NCI-H82 treated with DMSO at 0.1 percent for 48 hours (cell line): Measurements from ENCODE around the gene CD99L2.

Experiments used
- DNase-seq: peaks from one replicate; lab custom pipeline; 2025; ENCODE audit not compliant: unreplicated experiment; lab: John Stamatoyannopoulos, UW

CD99L2 gene

DNA sequence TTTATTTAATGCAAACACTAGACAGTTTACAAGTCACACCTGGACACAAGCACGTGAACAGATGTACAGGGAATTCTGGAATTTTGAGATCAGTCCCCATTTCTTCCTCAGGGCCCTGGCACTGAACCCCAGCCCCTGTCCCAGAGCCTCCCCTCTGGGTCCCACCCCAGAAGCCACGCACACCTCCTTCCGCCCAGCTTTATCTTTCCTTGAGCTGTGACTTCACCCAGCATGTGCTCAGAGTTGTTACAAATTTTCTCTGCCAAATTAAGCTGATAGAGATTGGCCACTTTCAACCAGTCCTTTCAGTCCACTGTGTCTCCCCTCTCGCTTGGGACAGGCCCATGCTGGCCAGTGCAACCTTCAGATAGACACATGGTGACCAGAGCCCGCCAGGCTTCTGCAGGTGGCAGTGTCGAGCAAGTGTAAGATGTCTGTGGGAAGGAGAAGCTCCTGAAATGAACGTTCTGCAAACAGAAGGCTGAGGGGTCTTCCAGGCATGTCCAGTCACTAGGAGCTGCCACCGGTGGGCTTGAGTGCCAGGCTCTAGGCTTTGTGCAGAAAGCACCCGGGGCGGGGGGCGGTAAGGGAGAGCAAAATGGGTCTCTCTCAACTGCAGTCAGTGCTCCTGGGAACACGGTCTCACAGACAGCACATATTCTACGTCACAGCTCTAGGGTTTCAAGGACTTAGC, 132.0 kb downstream of the CD99L2 start:
- DNase-seq = no peak

DNA sequence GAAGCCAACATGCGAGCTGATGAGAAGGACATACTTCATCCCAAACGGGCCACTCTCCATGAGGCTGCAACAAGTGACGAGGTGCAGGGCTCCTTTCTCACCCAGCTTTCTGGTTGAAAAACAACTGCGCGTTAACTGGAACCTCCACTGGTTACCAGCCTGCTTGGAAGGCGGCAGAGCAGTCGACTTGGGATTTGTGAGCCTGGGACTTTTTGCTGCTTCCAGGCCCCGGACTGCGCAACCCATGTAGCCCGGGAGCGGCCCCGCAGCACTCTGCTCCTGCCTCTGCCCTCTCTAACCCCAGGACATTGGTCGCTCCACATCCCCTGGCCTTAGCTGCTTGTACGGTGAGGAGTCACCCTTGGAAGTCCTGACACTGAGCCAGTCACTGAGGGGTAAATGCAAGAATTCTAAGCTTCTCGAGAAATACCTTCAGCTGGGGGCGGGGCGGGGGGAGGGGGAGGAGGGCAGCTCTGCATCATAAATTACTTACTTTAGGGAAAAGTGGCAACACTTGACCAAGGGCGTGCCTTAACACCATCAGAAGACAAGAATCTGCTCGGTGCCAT, 132.6 kb downstream of the CD99L2 start:
- no peak for DNase-seq

- DNase-seq = no peak
Measured at GRCh38 chrX:150765237-150765636, 133.2 kb downstream of the CD99L2 start.

- no peak for DNase-seq
Measured at GRCh38 chrX:150763810-150764209, 134.7 kb downstream of the CD99L2 start.

GRCh38 chrX:150763303-150763797, 135.1 kb downstream of the CD99L2 start:
- no peak for DNase-seq

DNA sequence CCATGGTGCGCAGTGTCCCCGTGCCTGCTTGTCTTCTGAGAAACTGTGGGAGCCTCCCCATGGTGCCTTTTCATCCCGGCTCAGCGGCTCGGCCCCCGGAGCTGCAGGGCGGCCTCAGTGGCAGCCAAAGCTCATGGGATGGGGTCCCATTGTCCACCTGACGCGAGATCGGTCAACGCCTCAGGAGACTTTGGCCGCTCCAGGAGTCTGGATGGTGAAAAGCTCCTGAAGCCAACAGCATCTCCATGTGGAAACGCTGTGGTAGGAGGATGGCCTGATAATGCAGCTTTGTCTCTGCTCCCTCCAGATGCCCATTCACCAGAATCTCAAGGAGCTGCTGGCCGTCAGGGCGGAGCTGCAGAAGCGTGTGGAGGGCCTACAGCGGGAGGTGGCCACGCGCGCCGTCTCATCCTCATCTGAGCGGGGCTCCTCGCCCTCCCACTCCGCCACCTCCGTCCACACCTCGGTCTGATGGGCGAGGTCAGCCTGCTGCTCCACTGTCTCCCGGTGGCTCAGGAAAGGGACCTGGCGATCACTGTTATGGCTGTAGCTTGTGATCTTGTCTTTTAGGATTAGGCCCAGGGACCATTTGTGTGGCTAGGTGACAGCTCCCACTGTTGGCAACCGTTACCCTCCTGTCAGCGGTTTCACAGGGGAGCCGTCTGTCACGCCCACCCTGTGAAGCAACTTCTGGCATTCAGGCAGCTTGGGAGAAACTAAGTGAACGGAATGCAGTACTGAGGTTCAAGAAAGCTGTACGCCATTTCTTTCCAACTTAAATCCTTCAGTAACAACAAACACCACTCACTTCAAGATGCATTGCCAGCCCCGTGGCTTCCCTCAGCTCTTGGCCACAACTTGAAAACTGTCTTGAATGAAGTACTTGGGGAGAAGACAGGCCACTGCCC, 136.0 kb downstream of the CD99L2 start:
- DNase-seq = no peak

DNA sequence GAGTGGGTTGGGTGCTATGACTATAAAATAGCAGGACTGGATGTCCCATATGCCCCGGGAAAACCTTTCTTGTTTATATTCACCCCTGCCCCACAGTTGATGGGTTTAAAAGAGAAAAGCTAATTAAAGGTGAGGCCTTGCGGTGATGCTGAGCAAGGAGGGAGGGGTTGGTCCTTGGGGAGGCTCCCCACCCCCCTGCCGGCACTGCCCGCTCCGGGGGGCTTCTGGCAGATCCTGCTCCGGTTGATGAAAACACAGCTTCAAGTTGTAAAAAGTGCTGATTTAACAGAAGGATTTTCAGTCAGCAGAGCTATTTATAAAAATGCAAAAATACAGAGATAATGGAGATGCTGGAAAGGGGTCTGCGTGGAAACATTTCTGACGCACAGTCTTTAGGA, 136.7 kb downstream of the CD99L2 start:
- DNase-seq = no peak

DNA sequence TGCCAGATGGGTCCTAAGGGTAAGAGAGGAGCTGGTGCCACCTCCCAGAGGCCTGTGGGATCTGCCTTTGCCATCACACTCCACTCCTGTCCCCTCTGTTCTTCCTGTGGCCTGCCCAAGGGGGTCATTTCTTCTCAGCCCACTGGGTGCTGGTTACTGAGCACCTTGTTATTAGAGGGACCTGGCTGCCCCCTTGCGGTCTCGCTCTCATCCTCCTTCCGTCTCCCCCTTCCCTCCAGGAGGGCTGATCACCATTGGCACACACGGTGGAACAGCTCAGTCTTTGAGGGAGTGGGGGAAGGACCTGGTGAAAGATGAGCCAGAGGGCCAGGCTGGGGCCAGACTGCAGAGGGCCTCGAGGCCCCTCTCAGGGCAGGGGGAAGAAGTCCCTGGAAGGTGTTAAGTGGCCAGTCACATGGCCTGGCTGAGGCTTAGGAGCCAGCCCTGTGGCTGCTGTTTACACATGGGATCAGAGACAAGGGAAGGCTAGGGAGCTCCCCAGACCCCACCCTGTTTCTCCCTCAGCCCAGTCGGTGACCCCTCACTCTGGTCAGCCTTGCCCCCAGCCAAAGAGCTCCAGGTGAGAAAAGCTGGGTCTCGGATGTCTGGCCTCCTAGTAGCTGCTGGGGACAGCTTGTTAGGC, 137.2 kb downstream of the CD99L2 start:
- no peak for DNase-seq

DNA sequence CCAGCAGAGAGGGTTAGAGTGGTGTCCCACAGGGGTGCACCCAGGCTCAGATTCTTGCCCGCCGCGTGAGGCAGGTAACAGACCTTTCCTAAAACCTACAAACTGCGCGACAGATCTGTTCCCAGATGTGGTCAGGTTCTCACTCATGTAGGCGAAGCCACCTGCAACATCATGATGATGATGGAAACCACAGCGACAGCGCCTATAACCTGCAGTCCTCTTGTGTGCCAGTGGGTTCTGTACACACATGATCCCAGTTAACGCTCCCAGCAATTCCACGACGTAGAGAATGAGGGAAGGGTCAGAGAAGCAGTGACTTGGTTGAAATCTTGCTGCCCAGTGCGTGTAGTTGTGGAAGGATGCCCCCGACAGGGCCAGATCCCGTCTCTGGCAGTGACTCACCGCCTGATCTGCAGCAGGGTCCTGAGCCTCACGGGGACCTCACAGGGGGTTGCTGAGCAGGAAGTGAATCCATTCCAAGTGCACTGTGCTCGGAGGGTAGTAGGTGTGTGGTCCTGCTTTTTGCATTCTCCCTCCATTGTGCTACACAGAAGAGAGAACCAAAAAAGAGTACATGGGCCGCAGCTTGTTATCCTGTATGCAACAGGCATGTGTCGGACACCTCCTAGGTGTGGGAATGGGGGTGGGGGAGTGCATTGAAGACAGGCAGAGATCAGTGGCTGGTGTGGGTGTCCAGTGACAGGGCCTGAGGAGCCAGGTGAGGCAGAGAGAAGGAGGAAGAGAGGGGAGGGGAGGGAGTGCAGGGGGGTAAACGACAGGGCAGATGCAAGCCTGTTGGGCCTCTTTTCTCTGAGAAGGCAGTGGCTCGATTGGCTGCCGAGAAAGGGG, 138.7 kb downstream of the CD99L2 start:
- no peak for DNase-seq

- no peak for DNase-seq
Measured at GRCh38 chrX:150757371-150757770, 141.1 kb downstream of the CD99L2 start.

DNA sequence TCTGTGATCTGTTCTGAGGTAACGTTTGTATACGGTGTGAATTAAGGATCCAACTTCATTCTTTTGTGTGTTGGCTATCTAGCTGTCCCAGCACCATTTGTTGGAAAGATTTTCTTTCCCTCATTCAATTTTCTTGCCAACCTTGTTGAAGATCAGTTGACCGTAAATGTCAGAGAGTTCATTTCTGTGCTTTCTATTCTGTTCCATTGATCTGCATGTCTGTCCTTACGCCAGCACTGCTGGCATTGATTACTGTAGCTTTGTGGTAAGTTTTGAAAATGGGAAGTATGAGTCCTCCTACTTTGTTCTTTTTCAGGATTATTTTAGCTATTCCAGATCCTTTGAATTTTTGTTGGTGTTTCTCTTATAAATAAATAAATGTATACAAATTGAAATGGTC, 144.5 kb downstream of the CD99L2 start:
- no peak for DNase-seq

DNA sequence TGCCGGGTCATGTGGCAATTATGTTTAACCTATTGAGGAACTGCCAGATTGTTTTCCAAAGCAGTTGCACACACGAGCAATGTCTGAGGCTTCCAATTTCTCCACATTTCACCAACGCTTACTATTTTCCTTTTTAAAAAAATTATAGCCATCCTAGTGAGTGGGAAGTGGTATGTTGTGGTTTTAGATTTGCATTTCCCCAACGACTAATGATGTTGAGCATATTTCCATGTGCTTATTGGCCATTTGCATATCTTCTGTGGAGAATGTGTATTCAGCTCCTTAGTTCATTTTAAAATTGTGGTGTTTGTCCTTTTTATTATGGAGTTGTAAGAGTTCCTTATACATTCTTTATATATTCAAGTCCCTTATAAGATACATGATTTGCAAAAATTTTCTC, 145.1 kb downstream of the CD99L2 start:
- no peak for DNase-seq

GRCh38 chrX:150752124-150752523, 146.3 kb downstream of the CD99L2 start:
- no peak for DNase-seq

- no peak for DNase-seq
Measured at GRCh38 chrX:150736475-150736874, 162.0 kb downstream of the CD99L2 start.

DNA sequence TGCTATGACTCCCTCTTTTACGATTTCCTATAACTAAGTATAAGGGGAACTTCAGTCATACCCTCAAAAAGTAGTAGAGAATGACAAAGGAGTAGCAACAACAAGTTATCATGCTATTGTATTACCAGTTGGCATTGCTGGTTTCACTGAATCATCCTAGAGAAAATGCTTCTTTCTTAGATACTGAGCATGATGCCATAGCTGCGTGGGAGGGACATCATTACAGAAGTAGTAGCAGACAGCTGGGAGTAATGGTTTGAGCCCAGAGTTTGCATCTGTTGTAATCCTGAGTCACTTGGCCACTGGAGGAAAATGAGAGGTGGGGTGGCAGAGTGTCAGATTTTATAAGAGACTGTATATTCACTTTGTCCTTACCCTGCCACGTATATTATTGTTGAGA, 166.7 kb downstream of the CD99L2 start:
- no peak for DNase-seq

DNA sequence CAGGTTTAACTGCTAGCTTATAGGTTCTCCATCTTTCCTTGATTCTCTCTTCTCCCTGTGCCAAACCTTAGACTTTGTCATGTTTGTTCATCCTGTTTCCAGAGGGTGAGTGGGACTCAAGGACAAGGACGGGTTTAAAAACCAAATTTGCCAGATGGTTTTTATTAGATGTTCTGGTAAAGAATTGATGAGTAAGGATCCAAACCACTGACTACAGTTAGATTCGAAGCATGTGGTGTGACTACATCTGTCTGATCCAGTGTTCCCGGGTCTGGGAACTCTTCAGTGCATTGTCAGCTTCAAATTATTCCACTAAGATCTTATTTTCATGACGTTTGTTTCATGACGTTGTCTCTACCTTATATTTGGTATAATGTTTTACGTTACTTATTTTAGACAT, 167.7 kb downstream of the CD99L2 start:
- DNase-seq = no peak

DNA sequence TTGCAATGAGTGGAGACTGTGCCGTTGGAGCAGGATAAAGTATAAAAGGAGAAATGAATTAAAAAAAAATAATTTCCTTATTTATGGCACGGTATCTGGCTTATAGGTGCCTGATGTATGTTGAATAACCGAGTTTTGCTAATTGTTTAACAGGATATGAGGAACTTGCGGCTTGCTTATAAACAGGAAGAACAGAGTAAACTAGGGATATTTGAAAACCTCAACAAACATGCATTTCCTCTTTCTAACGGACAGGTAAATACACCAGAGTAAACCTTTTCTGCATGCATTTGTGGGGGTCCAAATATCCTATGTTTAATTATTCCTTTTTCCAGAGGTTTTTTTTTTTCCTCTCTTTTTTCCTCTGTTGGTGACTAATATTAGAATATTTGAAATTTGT, 168.5 kb downstream of the CD99L2 start:
- no peak for DNase-seq

GRCh38 chrX:150719621-150720020, 178.8 kb downstream of the CD99L2 start:
- DNase-seq = no peak
